GM19455 (cell line): ENCODE results near the gene ATG16L1.

Source experiments
- ATAC-seq: cut with Tn5 transposase; IDR thresholded peaks from one replicate; pipeline ENCODE4 v1.9.1; 2021; ENCODE audit not compliant: unreplicated experiment

Gene ATG16L1

GRCh38 chr2:233251306-233252116 lies at the start of gene ATG16L1:
TSS of gene ATG16L1 (plus strand) at chr2:233251673. CDS start at chr2:233251828, 155 bp downstream.
- peak; percentile 91 for ATAC-seq

- ATAC-seq: no peak
These were observed 48.9 kb upstream of the ATG16L1 start for GRCh38 chr2:233202531-233202944.

GRCh38 chr2:233203060-233203459 lies 48.4 kb upstream of the ATG16L1 start:
- no peak for ATAC-seq

DNA sequence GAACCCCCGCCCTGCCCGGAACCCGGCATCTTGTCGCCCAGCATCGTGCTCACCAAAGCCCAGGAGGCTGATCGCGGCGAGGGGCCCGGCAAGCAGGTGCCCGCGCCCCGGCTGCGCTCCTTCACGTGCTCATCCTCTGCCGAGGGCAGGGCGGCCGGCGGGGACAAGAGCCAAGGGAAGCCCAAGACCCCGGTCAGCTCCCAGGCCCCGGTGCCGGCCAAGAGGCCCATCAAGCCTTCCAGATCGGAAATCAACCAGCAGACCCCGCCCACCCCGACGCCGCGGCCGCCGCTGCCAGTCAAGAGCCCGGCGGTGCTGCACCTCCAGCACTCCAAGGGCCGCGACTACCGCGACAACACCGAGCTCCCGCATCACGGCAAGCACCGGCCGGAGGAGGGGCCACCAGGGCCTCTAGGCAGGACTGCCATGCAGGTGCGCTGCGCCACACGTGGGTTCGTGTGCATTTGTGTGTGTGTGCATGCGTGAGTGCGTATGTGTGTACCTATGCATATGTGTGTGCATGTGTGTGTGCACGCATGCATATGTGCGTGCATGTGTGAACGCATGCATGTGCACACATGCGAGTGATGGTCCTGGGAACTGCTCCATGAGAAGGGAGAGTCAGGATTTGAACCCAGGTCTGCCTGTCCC lies 47.1 kb upstream of the ATG16L1 start:
- no peak for ATAC-seq

DNA sequence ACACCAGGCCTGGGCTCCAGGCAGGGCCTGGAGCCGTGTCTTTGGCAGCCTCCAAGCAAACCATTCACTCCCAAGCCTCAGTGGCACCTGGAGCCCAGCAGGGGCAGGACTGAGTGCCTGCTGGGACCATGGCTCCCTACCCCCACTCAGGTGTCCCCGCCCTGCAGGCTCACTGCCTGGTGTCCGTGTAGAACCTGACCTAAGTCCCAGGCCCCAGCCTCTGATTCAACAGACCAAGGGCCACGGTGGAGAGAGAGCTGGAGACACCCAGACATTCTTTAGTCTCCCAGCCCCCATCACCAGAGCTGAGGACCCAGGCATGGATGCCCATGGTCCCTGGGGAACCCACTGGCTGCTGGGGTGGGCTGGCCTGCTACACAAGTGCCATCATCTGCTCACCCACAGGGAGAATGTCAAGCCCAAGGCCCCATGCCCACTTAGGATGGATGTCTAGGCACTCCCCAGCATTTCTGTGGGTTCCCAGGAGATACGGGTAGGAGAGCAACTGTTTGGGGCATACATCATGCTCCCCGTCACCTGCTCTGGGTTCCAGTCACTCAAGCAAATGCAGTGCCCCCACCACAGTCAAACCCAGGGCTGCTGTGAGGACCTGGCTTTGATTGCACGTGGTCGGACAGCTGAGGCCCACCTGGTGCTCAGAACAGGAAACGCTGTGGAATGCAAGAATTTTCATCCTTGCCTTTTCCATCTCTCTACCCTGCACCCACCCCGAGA lies 42.9 kb upstream of the ATG16L1 start:
- no peak for ATAC-seq

- no peak for ATAC-seq
These were observed 42.3 kb upstream of the ATG16L1 start for GRCh38 chr2:233209117-233209532.

DNA sequence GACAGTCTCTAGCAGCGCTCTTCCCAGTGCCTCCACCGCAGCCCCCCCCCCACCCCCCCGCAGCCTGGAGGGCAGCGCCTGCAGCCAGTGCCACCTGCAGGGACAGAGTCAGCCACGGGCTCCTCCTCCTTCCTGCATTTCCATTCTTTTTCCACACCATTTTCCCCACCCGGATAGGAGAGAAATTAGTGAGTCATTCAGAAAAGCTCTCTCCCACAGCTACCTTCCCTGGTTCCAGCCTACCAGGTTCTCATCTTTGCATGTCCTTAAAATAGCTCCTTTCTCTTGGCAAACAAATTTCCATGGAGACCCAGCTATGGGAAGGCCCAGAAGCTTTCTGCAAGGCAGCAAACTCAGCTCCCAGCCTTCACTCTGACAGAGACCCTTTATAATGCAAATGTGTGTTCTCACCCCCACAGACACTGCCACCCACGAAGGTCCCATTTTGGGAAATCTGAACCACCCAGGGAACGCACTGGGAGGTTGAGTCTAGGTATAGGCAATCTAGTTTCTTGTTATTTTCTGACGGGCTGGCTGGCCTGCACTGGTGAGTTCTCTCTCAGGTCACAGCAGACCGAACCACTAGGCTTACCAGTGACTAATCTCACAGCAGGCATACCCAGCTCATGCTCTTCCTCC lies 41.8 kb upstream of the ATG16L1 start:
- ATAC-seq: no peak

GRCh38 chr2:233210281-233210680 lies 41.2 kb upstream of the ATG16L1 start:
- ATAC-seq: no peak

- ATAC-seq: no peak
These were observed 40.5 kb upstream of the ATG16L1 start for GRCh38 chr2:233210843-233211547.

DNA sequence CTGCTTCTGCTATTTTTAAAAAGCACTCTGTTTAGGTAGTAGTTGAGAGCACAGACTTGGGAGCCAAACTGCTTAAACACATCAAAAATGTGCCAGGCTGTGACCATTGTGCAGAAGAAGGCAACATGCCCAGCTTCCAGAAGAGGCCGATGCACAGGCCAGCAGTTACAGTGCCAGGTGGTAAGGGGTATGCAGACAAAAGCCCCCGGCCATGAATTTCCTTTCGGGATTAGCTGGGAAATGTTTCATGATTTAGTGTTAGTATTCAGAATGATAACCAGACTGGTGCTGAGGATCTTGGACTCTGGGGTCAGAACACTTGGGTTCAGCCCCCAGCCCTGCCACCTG lies 40.0 kb upstream of the ATG16L1 start:
- no peak for ATAC-seq

GRCh38 chr2:233213011-233213410 lies 38.5 kb upstream of the ATG16L1 start:
- no peak for ATAC-seq

GRCh38 chr2:233213975-233214374 lies 37.5 kb upstream of the ATG16L1 start:
- no peak for ATAC-seq

GRCh38 chr2:233217892-233218377 lies 33.5 kb upstream of the ATG16L1 start:
- no peak for ATAC-seq

- no peak for ATAC-seq
These were observed 32.6 kb upstream of the ATG16L1 start for GRCh38 chr2:233218836-233219235.

DNA sequence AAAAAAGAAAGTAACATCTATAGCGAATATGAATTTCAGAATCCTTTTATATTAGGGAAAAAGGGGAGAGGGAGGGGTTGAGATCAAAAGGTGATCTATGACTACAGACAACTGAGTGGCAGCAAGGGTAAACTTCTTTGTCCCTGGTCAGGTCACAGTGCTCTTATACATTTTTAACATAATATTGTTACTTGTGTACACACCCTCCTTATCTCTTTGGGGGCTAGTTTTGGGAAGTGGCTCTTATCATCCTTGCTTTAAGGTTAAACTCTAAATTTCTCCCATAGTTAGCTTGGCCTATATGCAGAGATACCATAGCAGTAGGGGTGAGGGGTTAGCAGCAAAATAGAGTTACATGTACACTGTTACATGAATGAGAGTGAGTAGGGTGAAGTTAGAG lies 31.6 kb upstream of the ATG16L1 start:
- ATAC-seq: no peak

- no peak for ATAC-seq
These were observed 30.0 kb upstream of the ATG16L1 start for GRCh38 chr2:233221378-233222063.

GRCh38 chr2:233223059-233223894 lies 28.2 kb upstream of the ATG16L1 start:
- peak; percentile 65 for ATAC-seq

DNA sequence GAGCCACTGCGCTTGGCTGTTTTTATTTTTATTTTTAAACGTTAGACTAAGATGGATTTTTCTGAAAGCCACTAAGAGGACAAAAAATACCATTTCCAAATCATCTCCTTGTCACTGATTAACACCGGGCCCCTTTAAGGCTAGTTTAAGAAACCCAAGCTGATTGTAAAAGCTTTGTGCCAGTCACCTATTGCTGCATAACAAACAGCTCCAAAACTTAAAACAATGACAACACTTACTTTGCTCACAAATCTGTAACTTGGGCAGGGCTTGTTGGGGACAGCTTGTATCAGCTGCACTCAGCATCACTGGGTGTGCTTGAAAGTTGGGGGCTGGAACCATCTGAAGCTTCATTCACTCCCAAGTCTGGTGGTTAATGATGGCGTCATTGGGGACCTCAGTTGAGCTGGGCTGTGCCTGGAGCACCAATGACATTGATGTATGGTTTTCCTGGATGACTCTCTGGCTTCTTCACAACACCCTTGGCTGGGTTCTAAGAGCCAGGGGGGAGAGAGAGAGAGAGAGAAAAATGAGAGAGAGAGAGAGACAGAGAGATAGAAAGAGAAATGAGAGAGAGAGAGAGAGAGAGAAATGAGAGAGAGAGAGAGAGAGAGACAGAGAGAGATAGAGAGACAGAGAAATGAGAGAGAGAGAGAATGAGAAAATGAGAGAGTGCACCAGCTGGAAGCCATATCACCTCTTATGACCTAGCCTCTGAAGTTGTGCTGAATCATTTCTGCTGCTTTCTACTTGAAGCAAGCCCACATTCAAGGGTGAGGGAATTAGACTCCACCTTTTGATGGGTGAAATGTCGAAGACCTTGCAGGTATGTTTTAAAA lies 26.0 kb upstream of the ATG16L1 start:
- no peak for ATAC-seq
